ENCODE data around the gene VILL.

The VILL gene

DNA sequence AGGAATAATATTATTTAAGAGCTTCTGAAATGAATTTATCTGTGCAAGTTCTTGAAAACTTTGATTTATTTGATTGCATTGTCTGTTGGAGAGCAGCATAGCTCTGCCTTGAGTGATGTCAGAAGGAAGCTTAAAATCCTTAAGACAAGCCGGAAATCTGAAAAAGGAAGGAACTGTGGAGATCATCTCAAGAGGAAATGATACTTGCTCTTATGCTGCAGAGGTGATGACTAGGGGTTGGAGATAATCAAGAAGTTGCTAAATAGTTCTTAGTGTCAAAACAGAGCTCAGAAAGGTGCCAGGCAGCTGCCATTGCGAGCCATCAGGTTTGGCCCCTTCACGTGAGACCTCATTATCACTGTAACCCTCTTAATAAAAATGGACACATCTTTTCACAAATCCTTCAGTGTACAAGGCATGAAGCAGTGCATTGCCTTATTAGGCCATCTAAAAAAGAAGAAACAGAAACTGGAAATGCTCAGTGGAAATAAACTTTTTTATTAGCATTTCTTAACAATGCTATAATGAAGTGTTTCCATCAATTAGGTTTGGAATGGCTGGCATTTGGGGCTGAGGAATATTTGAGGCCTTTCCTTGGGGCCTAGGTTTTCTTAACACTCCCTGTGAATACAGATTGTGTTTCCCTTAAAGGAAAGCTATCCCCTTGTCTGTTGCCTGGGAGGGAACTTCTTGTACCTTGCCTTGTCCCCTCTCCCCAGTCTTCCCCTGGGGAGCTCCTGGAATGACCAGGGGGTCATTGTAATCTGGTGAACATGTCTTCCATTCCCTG lies 34.5 kb upstream of the VILL start:
- H3K27ac ChIP-seq = no peak overlapping the region
- TF ChIP-seq, protein P1, sequence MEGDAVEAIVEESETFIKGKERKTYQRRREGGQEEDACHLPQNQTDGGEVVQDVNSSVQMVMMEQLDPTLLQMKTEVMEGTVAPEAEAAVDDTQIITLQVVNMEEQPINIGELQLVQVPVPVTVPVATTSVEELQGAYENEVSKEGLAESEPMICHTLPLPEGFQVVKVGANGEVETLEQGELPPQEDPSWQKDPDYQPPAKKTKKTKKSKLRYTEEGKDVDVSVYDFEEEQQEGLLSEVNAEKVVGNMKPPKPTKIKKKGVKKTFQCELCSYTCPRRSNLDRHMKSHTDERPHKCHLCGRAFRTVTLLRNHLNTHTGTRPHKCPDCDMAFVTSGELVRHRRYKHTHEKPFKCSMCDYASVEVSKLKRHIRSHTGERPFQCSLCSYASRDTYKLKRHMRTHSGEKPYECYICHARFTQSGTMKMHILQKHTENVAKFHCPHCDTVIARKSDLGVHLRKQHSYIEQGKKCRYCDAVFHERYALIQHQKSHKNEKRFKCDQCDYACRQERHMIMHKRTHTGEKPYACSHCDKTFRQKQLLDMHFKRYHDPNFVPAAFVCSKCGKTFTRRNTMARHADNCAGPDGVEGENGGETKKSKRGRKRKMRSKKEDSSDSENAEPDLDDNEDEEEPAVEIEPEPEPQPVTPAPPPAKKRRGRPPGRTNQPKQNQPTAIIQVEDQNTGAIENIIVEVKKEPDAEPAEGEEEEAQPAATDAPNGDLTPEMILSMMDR (conservative IDR thresholded peaks at IDR 0.05) = no peak
- no peak for TF ChIP-seq ZFX (IDR thresholded peaks at IDR 0.05)

DNA sequence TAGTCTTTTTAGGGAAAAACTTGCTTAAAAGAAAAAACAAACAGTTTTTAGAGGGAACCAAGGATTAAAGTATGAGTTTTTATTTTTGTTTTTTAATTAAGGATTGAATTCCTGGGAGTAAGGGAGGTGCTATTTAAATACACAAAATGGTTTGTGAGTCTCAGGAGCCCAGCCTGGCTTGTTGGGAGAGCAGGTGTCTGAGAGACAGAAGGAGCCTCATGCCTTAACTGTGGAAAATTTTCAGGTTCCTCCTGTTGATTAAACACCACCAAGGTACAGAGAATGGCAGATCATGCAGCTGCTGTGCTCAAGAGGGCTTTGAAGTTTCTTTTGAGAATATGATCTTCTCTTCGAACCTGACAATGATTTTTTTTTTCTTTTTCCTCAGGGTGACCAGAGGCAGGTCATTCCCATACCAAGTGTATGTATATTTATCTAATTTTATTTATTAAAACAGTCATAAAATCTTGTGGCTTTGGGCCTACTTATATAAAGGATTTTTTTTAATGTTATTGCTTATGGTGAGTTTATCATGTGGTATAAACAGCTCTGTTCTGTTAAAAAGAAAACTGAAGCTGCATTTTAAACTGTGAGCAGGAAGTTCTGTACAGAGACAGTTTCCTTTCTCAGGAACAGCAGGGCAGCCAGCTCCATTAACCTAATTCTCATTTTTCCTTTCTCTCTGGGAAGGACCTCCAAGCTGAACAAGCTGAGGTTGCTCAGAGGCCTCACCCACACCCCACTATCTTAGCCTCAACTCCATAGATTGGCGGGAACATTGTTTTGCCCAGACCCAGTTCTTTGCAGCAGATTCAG lies 33.7 kb upstream of the VILL start:
- H3K27ac ChIP-seq = no peak overlapping the region
- TF ChIP-seq, protein P1 (conservative IDR thresholded peaks at IDR 0.05) = no peak
- no peak for TF ChIP-seq ZFX (IDR thresholded peaks at IDR 0.05)

DNA sequence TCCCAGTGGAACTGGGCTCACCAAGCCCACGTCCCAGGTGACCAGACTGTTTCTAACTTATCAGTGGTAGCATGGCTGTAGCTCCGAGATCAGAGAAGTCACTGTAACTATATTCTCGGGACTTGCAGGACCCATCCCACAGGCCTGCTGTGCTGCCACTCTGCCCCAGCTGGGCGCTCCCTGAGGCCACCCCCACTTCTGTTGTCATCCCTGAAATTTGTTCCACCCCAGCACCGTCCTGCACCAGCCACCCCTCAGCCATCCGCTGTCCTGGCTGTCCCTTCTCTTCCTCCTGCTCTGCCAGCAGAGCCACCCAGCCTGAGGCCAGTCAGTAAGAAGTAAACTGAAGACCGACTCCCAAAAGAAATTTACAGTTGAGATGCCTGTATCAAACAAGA lies 33.0 kb upstream of the VILL start:
- H3K27ac ChIP-seq = no peak overlapping the region
- TF ChIP-seq, protein P1 (conservative IDR thresholded peaks at IDR 0.05) = no peak
- TF ChIP-seq ZFX (IDR thresholded peaks at IDR 0.05) = no peak

DNA sequence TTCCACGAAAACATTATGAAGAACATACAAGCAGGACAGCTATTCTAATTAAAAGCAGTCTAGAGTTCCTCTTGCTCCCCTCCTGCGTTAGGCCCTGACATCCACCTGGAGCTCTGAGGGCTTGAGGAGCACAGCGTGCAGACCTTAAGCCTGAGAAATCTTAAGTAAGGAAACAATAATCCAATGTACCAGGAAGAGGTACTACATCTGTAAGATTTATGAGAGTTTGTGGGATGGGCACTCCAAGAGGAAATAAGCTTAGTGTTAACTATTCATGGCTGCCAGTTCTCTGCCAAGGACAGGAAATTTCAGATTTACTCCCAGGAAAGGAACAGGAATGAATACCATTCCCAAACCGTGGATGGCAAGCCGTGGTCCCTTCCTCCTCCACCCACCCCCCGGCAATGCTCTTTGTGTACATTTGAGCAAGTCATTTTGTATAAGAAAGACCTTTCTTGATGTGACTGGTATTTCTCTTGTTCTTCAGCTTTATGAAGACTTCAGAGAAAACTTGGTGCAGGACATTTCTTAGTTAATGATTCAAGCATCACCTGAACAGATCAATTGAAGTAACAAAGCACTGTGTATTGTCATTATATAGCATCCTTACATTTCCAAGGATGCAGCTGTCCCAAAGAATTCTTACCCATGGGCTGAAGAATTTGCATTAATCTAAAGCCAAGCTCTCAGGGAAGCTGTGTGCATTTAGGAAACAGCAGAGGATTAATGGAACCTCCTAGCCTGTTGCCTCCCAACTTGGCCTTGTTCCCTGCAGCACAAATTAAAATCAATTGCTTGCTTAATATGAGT lies 28.8 kb upstream of the VILL start:
- no peak for TF ChIP-seq ZFX (IDR thresholded peaks at IDR 0.05)
- TF ChIP-seq, protein P1 (conservative IDR thresholded peaks at IDR 0.05) = no peak

DNA sequence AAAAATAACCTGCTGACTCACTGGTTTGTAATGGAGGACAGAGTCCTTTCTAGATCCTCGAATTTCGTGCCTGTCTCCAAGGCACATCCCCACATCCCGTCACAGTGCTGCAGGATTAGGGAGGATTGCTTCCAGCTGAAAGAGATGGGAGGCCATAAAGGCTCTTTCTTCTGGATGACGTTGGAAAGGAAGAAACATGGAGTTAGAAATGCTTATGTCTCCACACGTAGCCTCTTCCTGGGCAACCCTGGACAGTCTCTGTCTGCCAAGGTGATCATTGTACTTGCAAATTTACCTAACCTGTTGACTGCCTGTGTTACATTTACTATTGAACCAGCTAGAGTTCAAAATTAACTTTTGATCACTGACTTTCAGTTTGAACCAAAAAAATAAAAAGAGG lies 27.6 kb upstream of the VILL start:
- TF ChIP-seq, protein P1 (conservative IDR thresholded peaks at IDR 0.05) = no peak
- no peak for TF ChIP-seq ZFX (IDR thresholded peaks at IDR 0.05)
- no peak overlapping the region for H3K27ac ChIP-seq

More for the DNA sequence above, 28.8 kb upstream of the VILL start:
- H3K27ac ChIP-seq = peak overlapping the region; percentile 68

DNA sequence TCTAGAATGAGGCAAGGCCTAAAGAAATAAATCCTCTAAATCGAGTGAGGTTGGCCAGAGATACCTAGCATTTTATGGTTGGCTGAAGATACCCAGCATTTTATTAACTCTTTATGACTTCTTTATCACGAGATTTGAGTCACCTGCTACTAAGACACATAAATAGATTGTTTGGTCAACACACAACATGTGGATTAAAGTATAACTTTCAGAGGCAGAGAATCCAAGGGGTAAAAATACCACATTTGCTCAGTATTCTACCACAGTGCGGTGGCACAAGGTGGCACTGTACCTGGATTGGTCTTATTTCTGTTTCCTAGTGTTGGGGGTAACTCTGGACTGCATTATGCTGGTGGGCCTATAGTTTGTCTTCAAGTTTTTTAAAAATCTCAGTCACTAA lies 27.0 kb upstream of the VILL start:
- no peak for TF ChIP-seq ZFX (IDR thresholded peaks at IDR 0.05)
- TF ChIP-seq, protein P1 (conservative IDR thresholded peaks at IDR 0.05) = no peak
- H3K27ac ChIP-seq = no peak overlapping the region
